Parathyroid adenoma (tissue), 2 donors: ENCODE results near the gene MLLT3.

Experiments
- H2AFZ ChIP-seq: fragments of 300-600 bp; sonication (generic); one replicate; pipeline ENCODE4 v1.7.0; 2017; ENCODE audit warnings: antibody characterized with exemption, mild to moderate bottlenecking
- H3K27ac ChIP-seq: fragments of 300-600 bp; sonication (generic); one replicate; pipeline ENCODE4 v1.7.0; 2017
- H3K27me3 ChIP-seq: fragments of 300-600 bp; sonication (generic); one replicate; pipeline ENCODE4 v1.7.0; 2017; ENCODE audit warnings: low read length; ENCODE audit not compliant: control insufficient read depth, insufficient read depth
- H3K36me3 ChIP-seq: fragments of 300-600 bp; sonication (generic); one replicate; pipeline ENCODE4 v1.7.0; 2017; ENCODE audit warnings: low read length; ENCODE audit not compliant: control insufficient read depth, insufficient read depth
- H3K4me1 ChIP-seq: fragments of 300-600 bp; sonication (generic); one replicate; pipeline ENCODE4 v1.7.0; 2017; ENCODE audit warnings: control low read depth
- H3K4me2 ChIP-seq: fragments of 300-600 bp; sonication (generic); one replicate; pipeline ENCODE4 v1.7.0; 2017; ENCODE audit warnings: low read length
- H3K4me3 ChIP-seq: fragments of 300-600 bp; sonication (generic); one replicate; pipeline ENCODE4 v1.7.0; 2017; ENCODE audit warnings: low read depth, low read length
- H3K79me2 ChIP-seq: fragments of 300-600 bp; sonication (generic); one replicate; pipeline ENCODE4 v1.7.0; 2017; ENCODE audit warnings: control low read depth
- H3K9ac ChIP-seq: fragments of 300-600 bp; sonication (generic); one replicate; pipeline ENCODE4 v1.7.0; 2017; ENCODE audit warnings: mild to moderate bottlenecking
- H3K9me3 ChIP-seq: fragments of 300-600 bp; sonication (generic); one replicate; pipeline ENCODE4 v1.7.0; 2017; ENCODE audit warnings: low read length; ENCODE audit not compliant: control insufficient read depth
- TF ChIP-seq, protein P1 (sequence below): fragments of 300-600 bp; sonication (generic); IDR thresholded peaks from one replicate; pipeline ENCODE4 v1.7.0; 2017; ENCODE audit warnings: antibody characterized with exemption, mild to moderate bottlenecking
- donor health status: primary hyperparathyroidism.

MLLT3 gene

GRCh38 chr9:20573023-20573422, 49.3 kb downstream of the MLLT3 start:
- no peaks in the 10 kb centered on the region for H3K9me3 ChIP-seq
- no peak overlapping the region for H3K27ac ChIP-seq
- no peak overlapping the region for H3K4me3 ChIP-seq
- H3K4me2 ChIP-seq = no peak overlapping the region
- H3K36me3 ChIP-seq = no peaks in the 10 kb centered on the region
- no peak overlapping the region for H3K9ac ChIP-seq
- H2AFZ ChIP-seq = no peak overlapping the region
- TF ChIP-seq, protein P1, sequence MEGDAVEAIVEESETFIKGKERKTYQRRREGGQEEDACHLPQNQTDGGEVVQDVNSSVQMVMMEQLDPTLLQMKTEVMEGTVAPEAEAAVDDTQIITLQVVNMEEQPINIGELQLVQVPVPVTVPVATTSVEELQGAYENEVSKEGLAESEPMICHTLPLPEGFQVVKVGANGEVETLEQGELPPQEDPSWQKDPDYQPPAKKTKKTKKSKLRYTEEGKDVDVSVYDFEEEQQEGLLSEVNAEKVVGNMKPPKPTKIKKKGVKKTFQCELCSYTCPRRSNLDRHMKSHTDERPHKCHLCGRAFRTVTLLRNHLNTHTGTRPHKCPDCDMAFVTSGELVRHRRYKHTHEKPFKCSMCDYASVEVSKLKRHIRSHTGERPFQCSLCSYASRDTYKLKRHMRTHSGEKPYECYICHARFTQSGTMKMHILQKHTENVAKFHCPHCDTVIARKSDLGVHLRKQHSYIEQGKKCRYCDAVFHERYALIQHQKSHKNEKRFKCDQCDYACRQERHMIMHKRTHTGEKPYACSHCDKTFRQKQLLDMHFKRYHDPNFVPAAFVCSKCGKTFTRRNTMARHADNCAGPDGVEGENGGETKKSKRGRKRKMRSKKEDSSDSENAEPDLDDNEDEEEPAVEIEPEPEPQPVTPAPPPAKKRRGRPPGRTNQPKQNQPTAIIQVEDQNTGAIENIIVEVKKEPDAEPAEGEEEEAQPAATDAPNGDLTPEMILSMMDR = no peak
- H3K4me1 ChIP-seq = no peaks in the 10 kb centered on the region
- no peaks in the 10 kb centered on the region for H3K79me2 ChIP-seq
- H3K27me3 ChIP-seq = no peaks in the 10 kb centered on the region

- H2AFZ ChIP-seq = no peak overlapping the region
- no peaks in the 10 kb centered on the region for H3K27me3 ChIP-seq
- H3K9ac ChIP-seq = no peak overlapping the region
- no peaks in the 10 kb centered on the region for H3K79me2 ChIP-seq
- H3K4me1 ChIP-seq = no peaks in the 10 kb centered on the region
- no peak overlapping the region for H3K4me3 ChIP-seq
- H3K27ac ChIP-seq = no peak overlapping the region
- TF ChIP-seq, protein P1 = no peak
- no peak overlapping the region for H3K4me2 ChIP-seq
- no peaks in the 10 kb centered on the region for H3K36me3 ChIP-seq
- no peaks in the 10 kb centered on the region for H3K9me3 ChIP-seq
Measured at GRCh38 chr9:20570756-20571155, 51.5 kb downstream of the MLLT3 start.

DNA sequence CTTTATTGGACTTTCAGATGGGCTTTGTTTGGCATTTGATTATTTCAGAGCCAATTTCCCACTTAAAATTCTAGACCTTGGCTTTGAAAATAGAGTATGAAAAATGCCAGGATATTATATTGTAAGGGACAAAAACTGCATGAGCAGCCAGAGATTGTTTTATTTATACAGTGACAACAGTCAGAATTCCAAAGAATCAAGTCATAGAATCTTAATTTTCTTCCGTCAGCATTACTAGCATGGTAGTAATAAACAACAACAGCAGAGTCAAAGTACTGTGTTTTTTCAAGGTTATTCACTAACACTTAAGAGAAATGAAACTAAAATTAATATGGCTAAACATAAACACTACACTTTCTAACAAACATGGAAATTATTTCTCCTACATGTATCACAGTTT, 52.2 kb downstream of the MLLT3 start:
- H3K9ac ChIP-seq = no peak overlapping the region
- no peak overlapping the region for H3K4me2 ChIP-seq
- no peaks in the 10 kb centered on the region for H3K36me3 ChIP-seq
- H3K4me1 ChIP-seq = no peaks in the 10 kb centered on the region
- TF ChIP-seq, protein P1 = no peak
- H3K9me3 ChIP-seq = no peaks in the 10 kb centered on the region
- H3K4me3 ChIP-seq = no peak overlapping the region
- no peak overlapping the region for H3K27ac ChIP-seq
- H3K79me2 ChIP-seq = no peaks in the 10 kb centered on the region
- no peaks in the 10 kb centered on the region for H3K27me3 ChIP-seq
- H2AFZ ChIP-seq = no peak overlapping the region

GRCh38 chr9:20569525-20569924, 52.8 kb downstream of the MLLT3 start:
- no peaks in the 10 kb centered on the region for H3K36me3 ChIP-seq
- no peaks in the 10 kb centered on the region for H3K27me3 ChIP-seq
- H2AFZ ChIP-seq = no peak overlapping the region
- H3K27ac ChIP-seq = no peak overlapping the region
- no peaks in the 10 kb centered on the region for H3K79me2 ChIP-seq
- no peak overlapping the region for H3K4me2 ChIP-seq
- no peaks in the 10 kb centered on the region for H3K9me3 ChIP-seq
- H3K4me1 ChIP-seq = no peaks in the 10 kb centered on the region
- H3K4me3 ChIP-seq = no peak overlapping the region
- TF ChIP-seq, protein P1 = no peak
- H3K9ac ChIP-seq = no peak overlapping the region

GRCh38 chr9:20568400-20568799, 53.9 kb downstream of the MLLT3 start:
- H3K27ac ChIP-seq = no peak overlapping the region
- no peaks in the 10 kb centered on the region for H3K9me3 ChIP-seq
- TF ChIP-seq, protein P1 = no peak

More at GRCh38 chr9:20568400-20568799, 53.9 kb downstream of the MLLT3 start:
- Histone ChIP-seq H3K4me3 (no peak overlapping the region), H3K27me3 (no peaks in the 10 kb centered on the region), H2AFZ (no peak overlapping the region), H3K4me1 (no peaks in the 10 kb centered on the region), H3K4me2 (no peak overlapping the region), H3K36me3 (no peaks in the 10 kb centered on the region), H3K79me2 (no peaks in the 10 kb centered on the region), H3K9ac (no peak overlapping the region)
